GM13977 (cell line): Measurements from ENCODE around the gene ASS1.

ENCODE experiments used
- DNase-seq: peaks from one replicate; pipeline ENCODE4 v3.0.0; 2012; ENCODE audit warnings: low spot score
- CTCF ChIP-seq: IDR thresholded peaks from 2 replicates; pipeline ENCODE4 v1.5.1; 2012; ENCODE audit warnings: mild to moderate bottlenecking, control low read depth; ENCODE audit not compliant: insufficient read depth; ENCODE audit errors: extremely low read depth, missing control alignments
- in situ Hi-C: fragments of 300-500 bp; cut with MboI; formaldehyde crosslinking; loops from one replicate; pipeline ENCODE4 v1.12.0; 2022; ENCODE audit warnings: low sequenced_read_pairs, low pct_unique_long_range_greater_than_20kb, mixed read lengths, inconsistent platforms; ENCODE audit not compliant: unreplicated experiment

Gene ASS1

GRCh38 chr9:130483371-130483971, 38.7 kb downstream of the ASS1 start:
- in situ Hi-C loops = no loop called here
- DNase-seq = no peak
- no peak for TF ChIP-seq CTCF

GRCh38 chr9:130484362-130485072, 39.8 kb downstream of the ASS1 start:
- in situ Hi-C loops = no loop called here
- DNase-seq = no peak
- no peak for TF ChIP-seq CTCF

- no peak for TF ChIP-seq CTCF
- in situ Hi-C loops = no loop called here
- DNase-seq = no peak
These were observed 41.3 kb downstream of the ASS1 start for GRCh38 chr9:130486103-130486502.

GRCh38 chr9:130487500-130487899, 42.7 kb downstream of the ASS1 start:
- TF ChIP-seq CTCF = no peak
- in situ Hi-C loops = no loop called here
- DNase-seq = no peak

- DNase-seq = no peak
- no peak for TF ChIP-seq CTCF
- in situ Hi-C loops = no loop called here
These were observed 44.0 kb downstream of the ASS1 start for GRCh38 chr9:130488621-130489330.

- no peak for DNase-seq
- in situ Hi-C loops = no loop called here
- no peak for TF ChIP-seq CTCF
These were observed 46.2 kb downstream of the ASS1 start for GRCh38 chr9:130490981-130491380.
